ENCODE data around the gene EN2.

- TF ChIP-seq POLR2A (IDR thresholded peaks at IDR 0.05), result no peak
- TF ChIP-seq CTCF (IDR thresholded peaks at IDR 0.05), result no peak
Observed at GRCh38 chr7:155494551-155494950, 36.6 kb downstream of the EN2 start.

All from suprapubic skin (tissue), 3 donors.